ENCODE measurements around the gene RERE.
A peak's percentile ranks its signal among the peaks of the same experiment; 100 is the strongest.

Gene RERE

DNA sequence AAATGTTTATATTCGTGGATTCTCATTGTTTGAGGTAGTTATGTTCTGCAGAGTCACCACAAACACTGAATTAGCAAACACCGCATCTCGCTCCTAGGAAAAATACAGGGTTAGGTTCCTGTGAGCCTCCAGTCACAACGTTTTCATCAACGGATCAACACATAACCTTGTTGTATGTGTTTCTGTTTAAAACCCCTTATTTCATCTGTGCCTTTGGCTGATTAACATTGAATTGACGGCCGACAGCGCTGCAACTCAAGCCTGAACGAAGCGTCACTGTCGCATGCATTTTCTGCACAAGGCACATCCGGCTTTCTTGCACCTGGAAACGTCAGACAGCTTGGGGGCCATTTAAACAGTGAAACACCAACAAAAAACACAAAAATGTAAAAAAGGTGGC lies 491.2 kb downstream of the RERE start:
- no peak overlapping the region for H3K4me3 ChIP-seq (ENCODE audit: insufficient read depth, low read depth, low read length)
- no peaks in the 10 kb centered on the region for H3K4me1 ChIP-seq (ENCODE audit: control insufficient read depth, insufficient read depth, low read length)
- 93 to 96% methylated on average over 13 of the region's 13 CpGs for WGBS, 2 experiments
- no peak overlapping the region for H3K27ac ChIP-seq (ENCODE audit: insufficient read depth, low read depth, low read length, poor library complexity, severe bottlenecking)
- H3K9me3 ChIP-seq (ENCODE audit: control insufficient read depth, low read length), result no peaks in the 10 kb centered on the region
- H3K36me3 ChIP-seq (ENCODE audit: control insufficient read depth, insufficient read depth, low read length), result no peaks in the 10 kb centered on the region
- no peaks in the 10 kb centered on the region for H3K27me3 ChIP-seq (ENCODE audit: control insufficient read depth, insufficient read depth, low read length, poor library complexity, severe bottlenecking)

DNA sequence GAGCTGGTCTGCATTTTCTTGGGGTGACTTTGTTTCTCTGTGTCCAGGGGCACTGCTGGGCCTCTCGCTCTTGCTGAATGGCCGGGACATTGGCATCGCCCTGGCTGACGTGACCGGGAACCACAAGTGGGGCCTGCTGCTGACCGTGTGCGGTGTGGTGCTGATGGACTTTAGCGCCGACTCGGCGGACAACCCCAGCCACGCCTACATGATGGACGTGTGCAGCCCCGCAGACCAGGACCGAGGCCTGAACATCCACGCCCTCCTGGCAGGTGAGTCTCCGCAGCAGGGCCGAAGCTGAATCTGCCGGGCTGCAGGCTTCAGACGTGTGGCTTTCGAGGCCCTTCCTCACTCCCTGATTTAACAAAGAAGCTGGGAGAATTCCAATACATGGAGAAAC lies 491.7 kb downstream of the RERE start:
- H3K36me3 ChIP-seq (ENCODE audit: control insufficient read depth, insufficient read depth, low read length), result no peaks in the 10 kb centered on the region
- H3K27ac ChIP-seq (ENCODE audit: insufficient read depth, low read depth, low read length, poor library complexity, severe bottlenecking), result no peak overlapping the region
- WGBS, 2 experiments, result 94 to 96% methylated on average over 21 of the region's 21 CpGs
- H3K4me1 ChIP-seq (ENCODE audit: control insufficient read depth, insufficient read depth, low read length), result no peaks in the 10 kb centered on the region
- H3K4me3 ChIP-seq (ENCODE audit: insufficient read depth, low read depth, low read length), result no peak overlapping the region
- no peaks in the 10 kb centered on the region for H3K9me3 ChIP-seq (ENCODE audit: control insufficient read depth, low read length)
- no peaks in the 10 kb centered on the region for H3K27me3 ChIP-seq (ENCODE audit: control insufficient read depth, insufficient read depth, low read length, poor library complexity, severe bottlenecking)

- H3K4me1 ChIP-seq (ENCODE audit: control insufficient read depth, insufficient read depth, low read length), result no peaks in the 10 kb centered on the region
- no peaks in the 10 kb centered on the region for H3K9me3 ChIP-seq (ENCODE audit: control insufficient read depth, low read length)
- no peak overlapping the region for H3K27ac ChIP-seq (ENCODE audit: insufficient read depth, low read depth, low read length, poor library complexity, severe bottlenecking)
- H3K27me3 ChIP-seq (ENCODE audit: control insufficient read depth, insufficient read depth, low read length, poor library complexity, severe bottlenecking), result peaks cover 6% of the 10 kb centered on the region
- H3K4me3 ChIP-seq (ENCODE audit: insufficient read depth, low read depth, low read length), result no peak overlapping the region
- WGBS, 2 experiments, result 94 to 96% methylated on average over 32 of the region's 32 CpGs
- H3K36me3 ChIP-seq (ENCODE audit: control insufficient read depth, insufficient read depth, low read length), result no peaks in the 10 kb centered on the region
Measured at GRCh38 chr1:8324176-8324810, 493.1 kb downstream of the RERE start.

DNA sequence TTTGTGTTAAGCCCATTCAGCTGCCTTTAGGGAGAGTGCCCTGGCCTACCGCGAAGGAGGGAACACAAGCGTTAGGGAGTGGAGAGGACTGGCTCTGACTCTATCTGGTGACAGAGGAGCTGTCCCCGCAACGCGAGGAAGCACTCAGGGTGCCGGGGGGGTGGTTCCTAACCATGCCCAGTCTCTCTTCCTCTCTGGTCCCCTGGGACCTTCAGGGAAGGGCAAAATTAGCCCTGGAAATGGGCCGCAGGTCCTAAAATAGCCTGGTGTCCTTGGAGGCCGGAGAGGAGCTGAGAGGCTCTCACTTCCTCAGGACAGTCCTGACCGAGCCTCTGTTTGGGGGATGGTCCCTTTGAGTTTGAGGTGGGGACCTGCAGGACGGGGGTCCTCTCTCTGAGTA lies 493.7 kb downstream of the RERE start:
- H3K36me3 ChIP-seq (ENCODE audit: control insufficient read depth, insufficient read depth, low read length), result no peaks in the 10 kb centered on the region
- 75 to 78% methylated on average over 11 of the region's 11 CpGs for WGBS, 2 experiments
- H3K4me1 ChIP-seq (ENCODE audit: control insufficient read depth, insufficient read depth, low read length), result no peaks in the 10 kb centered on the region
- no peak overlapping the region for H3K4me3 ChIP-seq (ENCODE audit: insufficient read depth, low read depth, low read length)
- peaks cover 12% of the 10 kb centered on the region for H3K27me3 ChIP-seq (ENCODE audit: control insufficient read depth, insufficient read depth, low read length, poor library complexity, severe bottlenecking)
- H3K27ac ChIP-seq (ENCODE audit: insufficient read depth, low read depth, low read length, poor library complexity, severe bottlenecking), result no peak overlapping the region
- no peaks in the 10 kb centered on the region for H3K9me3 ChIP-seq (ENCODE audit: control insufficient read depth, low read length)

- no peaks in the 10 kb centered on the region for H3K36me3 ChIP-seq (ENCODE audit: control insufficient read depth, insufficient read depth, low read length)
- H3K27me3 ChIP-seq (ENCODE audit: control insufficient read depth, insufficient read depth, low read length, poor library complexity, severe bottlenecking), result peaks cover 28% of the 10 kb centered on the region
- no peak overlapping the region for H3K27ac ChIP-seq (ENCODE audit: insufficient read depth, low read depth, low read length, poor library complexity, severe bottlenecking)
- H3K4me1 ChIP-seq (ENCODE audit: control insufficient read depth, insufficient read depth, low read length), result no peaks in the 10 kb centered on the region
- no peak overlapping the region for H3K4me3 ChIP-seq (ENCODE audit: insufficient read depth, low read depth, low read length)
- no peaks in the 10 kb centered on the region for H3K9me3 ChIP-seq (ENCODE audit: control insufficient read depth, low read length)
- 90 to 93% methylated on average over 3 of the region's 3 CpGs for WGBS, 2 experiments
Measured at GRCh38 chr1:8321612-8322011, 495.8 kb downstream of the RERE start.

DNA sequence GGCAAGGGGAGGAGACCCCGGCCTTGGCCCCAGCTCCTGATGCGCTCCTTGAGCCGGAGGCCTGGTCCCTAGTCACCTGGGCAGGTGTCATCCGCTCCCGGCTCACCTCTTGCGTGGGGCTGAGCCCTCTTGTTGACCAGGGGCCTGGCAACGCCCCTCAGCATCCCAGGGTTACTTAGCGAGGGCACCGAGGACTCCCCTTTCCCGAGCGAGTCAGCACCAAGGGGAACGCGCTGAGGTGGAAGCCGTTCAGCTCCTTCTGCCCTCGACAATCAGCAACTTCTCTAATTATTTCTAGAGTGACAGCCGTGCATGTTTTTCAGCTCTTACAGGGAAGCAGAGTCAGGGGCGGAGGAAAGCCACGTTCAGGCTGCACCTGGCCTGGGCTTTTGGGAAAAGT lies 499.0 kb downstream of the RERE start:
- peak overlapping the region; percentile 53 for H3K4me3 ChIP-seq (ENCODE audit: insufficient read depth, low read depth, low read length)
- 38 to 47% methylated on average over 18 of the region's 18 CpGs for WGBS, 2 experiments
- no peak overlapping the region for H3K27ac ChIP-seq (ENCODE audit: insufficient read depth, low read depth, low read length, poor library complexity, severe bottlenecking)
- no peaks in the 10 kb centered on the region for H3K36me3 ChIP-seq (ENCODE audit: control insufficient read depth, insufficient read depth, low read length)
- no peaks in the 10 kb centered on the region for H3K9me3 ChIP-seq (ENCODE audit: control insufficient read depth, low read length)
- H3K27me3 ChIP-seq (ENCODE audit: control insufficient read depth, insufficient read depth, low read length, poor library complexity, severe bottlenecking), result peaks cover 39% of the 10 kb centered on the region
- H3K4me1 ChIP-seq (ENCODE audit: control insufficient read depth, insufficient read depth, low read length), result peaks cover 14% of the 10 kb centered on the region

DNA sequence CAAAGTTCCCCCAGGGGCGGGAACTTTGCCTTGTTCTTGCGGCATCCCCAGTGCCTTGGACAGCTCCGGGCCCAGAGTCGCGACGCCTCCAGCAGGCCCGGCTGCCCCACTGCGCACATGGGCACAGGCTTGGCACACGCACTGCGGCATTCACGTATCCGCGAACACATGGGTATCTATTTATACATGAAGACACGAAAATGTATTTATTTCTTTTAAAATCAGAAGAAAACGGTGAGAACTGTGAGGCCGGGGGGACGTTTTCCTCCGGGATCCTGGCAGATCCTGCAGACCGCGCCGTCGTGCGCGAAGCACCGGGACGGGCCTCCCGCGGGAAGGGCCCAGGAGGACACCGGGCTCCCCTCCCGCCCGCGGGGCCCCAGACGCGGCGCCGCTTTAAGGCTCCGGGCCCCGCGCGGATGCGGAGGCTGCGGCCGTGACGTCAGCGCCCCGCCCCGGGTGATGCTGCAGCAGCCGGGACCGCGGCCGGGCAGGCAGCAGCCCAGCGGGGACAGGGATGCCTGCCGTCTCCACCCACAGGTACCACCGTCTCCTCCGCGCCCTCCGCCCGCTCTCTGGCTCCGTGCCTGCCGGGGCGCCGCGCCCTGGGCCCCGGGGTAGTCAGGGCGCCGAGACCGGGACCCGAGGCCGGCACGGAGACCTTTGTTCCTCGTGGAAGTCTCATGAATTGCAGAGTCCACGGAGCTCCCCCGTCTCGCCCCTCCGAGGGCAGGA lies 499.6 kb downstream of the RERE start, which contains the start of gene SLC45A1:
TSS of gene SLC45A1 (plus strand) at position 468 of the 735 bp plus-strand sequence. CDS start 6,216 bp downstream, outside the sequence.
- 17% methylated on average over 75 of the region's 75 CpGs for WGBS, 2 experiments
- Histone ChIP-seq H3K9me3 (ENCODE audit: control insufficient read depth, low read length) (no peaks in the 10 kb centered on the region), H3K27me3 (ENCODE audit: control insufficient read depth, insufficient read depth, low read length, poor library complexity, severe bottlenecking) (peaks cover 39% of the 10 kb centered on the region), H3K36me3 (ENCODE audit: control insufficient read depth, insufficient read depth, low read length) (no peaks in the 10 kb centered on the region), H3K4me1 (ENCODE audit: control insufficient read depth, insufficient read depth, low read length) (peaks cover 14% of the 10 kb centered on the region), H3K4me3 (ENCODE audit: insufficient read depth, low read depth, low read length) (peak within 1 kb of the TSS; percentile 53), H3K27ac (ENCODE audit: insufficient read depth, low read depth, low read length, poor library complexity, severe bottlenecking) (no peak within 1 kb of the TSS)

DNA sequence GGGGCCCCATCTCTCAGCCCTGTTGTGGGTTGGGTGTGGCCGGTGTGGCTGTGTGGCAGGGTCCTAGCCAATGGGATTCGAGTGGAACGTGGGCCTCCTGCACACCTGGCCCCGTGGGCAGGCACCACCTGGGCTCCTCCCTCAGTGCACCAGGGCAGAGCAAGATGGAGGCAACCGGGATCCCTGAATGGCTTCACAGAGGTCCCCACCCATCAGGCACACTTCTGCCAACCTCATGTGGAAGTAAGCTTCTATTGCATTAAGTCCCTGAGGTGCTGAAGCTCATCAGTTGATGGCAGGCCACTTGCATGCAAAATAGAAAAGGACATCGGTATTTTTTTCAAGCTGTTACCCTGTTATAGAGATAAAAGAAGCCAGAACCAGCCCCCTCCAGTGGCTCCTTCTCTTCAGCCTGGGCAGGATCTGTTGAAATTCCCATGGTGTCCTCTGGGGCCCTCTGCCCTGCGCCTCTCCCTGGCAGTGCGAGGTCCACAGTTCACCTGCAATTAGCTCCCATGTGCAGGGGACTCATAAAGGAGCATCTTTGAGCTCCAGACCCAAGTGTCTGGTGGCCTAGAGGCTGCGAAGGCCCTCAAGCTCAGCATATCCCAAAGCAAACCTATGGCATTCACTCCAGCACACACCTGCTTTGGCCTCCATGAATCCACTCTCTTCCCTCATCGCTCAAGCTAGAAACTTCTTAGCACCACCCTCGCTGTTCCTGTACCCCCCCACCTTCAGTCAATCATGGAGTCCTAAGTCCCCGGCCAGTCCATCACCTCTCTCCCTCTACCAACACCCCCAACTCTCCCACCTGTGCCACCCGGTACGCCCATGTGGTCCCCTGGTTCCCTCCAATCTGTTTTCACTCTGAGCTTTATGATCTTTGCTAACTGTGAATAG lies 501.6 kb downstream of the RERE start:
- no peak overlapping the region for H3K27ac ChIP-seq (ENCODE audit: insufficient read depth, low read depth, low read length, poor library complexity, severe bottlenecking)
- no peaks in the 10 kb centered on the region for H3K36me3 ChIP-seq (ENCODE audit: control insufficient read depth, insufficient read depth, low read length)
- no peaks in the 10 kb centered on the region for H3K9me3 ChIP-seq (ENCODE audit: control insufficient read depth, low read length)
- H3K4me1 ChIP-seq (ENCODE audit: control insufficient read depth, insufficient read depth, low read length), result peaks cover 14% of the 10 kb centered on the region
- peaks cover 39% of the 10 kb centered on the region for H3K27me3 ChIP-seq (ENCODE audit: control insufficient read depth, insufficient read depth, low read length, poor library complexity, severe bottlenecking)
- H3K4me3 ChIP-seq (ENCODE audit: insufficient read depth, low read depth, low read length), result no peak overlapping the region
- 79 to 81% methylated on average over 14 of the region's 14 CpGs for WGBS, 2 experiments

DNA sequence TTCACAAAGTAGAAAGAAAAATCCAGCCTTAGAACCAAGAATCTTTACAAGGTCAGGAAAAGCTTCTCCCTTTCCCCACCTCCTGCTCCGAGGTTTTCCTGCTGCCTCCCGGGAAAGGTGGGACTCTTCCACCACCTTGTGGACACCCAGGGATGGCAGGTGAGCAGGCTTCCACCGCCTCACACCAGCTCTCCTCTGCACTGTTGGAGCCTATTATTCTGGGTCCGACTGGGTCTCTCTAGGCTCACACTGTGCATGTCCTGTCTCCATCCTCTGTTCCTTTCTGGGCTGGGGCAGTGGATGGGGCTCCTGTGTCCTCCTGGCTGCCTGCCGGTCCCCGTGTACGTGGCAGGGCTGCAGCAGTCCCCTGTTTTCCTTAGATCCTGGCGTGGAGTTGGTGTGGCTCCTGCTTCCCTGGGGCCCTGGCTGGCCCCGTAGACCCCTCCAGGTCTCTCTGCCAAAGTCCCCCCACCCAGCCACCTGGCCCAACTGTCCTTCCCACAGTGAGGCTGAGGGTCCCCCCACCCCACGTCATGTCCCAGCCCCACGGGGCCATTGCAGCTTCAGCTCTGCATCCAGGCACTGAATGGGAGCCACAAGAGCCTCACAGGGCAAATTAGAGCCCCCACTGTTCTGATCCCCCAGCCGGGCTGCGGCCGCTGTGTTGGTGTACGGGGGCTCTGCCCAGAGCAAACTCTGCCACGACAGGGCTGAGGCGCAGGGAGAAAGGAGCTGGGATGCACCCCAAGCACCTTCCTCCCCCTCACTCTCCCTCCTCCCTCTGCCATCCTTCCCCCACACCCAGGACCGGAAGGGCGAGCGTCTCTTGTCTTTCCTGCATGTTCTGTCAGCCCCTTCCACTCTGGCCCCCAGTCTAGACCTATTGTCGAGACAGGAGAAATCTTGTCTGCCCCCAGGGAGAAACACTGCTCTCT lies 502.8 kb downstream of the RERE start:
- Histone ChIP-seq H3K36me3 (ENCODE audit: control insufficient read depth, insufficient read depth, low read length) (no peaks in the 10 kb centered on the region), H3K4me1 (ENCODE audit: control insufficient read depth, insufficient read depth, low read length) (peaks cover 14% of the 10 kb centered on the region), H3K27me3 (ENCODE audit: control insufficient read depth, insufficient read depth, low read length, poor library complexity, severe bottlenecking) (peaks cover 36% of the 10 kb centered on the region), H3K27ac (ENCODE audit: insufficient read depth, low read depth, low read length, poor library complexity, severe bottlenecking) (no peak overlapping the region), H3K9me3 (ENCODE audit: control insufficient read depth, low read length) (no peaks in the 10 kb centered on the region), H3K4me3 (ENCODE audit: insufficient read depth, low read depth, low read length) (no peak overlapping the region)
- 40 to 43% methylated on average over 21 of the region's 21 CpGs for WGBS, 2 experiments
